ENCODE measurements around the gene TTC28. TPM values are rescaled to one million over a fixed set of nuclear protein-coding genes. Genes with fewer than 3 reads are reported as not detected.

TTC28 gene
- total RNA-seq, 4 donors from 2014 or later, result 35.1 to 138 (median 50.8) TPM

DNA sequence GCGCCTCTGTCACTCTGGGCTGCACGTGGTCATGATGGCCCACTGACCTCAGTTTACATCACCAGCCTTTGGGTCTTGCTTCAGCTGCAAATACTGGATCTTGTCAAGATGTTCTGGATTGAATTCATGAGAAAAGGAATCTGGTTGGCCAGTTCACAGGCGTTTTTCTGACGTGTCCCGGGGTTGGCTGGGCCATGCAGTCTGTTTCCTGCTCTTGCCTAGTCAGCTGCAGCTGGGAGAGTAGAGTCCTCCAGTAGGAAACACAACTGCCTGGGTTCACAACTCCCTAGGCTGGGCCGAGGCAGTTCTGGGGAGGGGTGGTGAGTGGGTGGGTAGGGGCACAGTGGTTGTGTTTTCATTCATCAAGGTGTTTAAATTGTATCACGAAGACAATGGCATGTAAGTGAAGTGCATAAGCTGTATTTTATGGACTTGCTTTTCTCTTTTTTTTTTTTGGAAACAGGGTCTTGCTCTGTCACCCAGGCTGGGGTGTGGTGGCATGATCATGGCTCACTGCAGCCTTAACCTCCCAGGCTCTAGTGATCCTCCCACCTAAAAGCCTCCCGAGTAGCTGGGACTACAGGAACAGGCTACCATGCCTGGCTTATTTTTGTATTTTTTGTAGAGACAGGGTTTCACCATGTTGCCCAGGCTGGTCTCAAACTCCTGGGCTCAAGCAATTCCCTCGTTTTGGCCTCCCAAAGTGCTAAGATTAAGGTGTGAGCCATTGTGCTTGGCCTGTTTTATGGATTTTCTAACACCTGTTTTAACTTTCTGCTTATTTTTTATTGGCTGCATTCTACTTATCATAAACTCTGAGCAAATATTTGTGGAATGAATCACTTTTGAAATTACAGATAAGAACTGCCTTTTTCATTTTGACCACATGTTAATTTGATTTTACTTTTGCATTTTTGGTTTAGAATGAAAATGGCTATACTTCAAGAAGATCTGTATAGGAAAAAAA, 706.6 kb downstream of the TTC28 start:
- Histone ChIP-seq H3K27ac (no peak overlapping the region), H3K27me3 (no peaks in the 10 kb centered on the region), H3K9me3 (peaks cover 0 to 15% (median 0%) of the 10 kb centered on the region in 3 donors), H3K36me3 (peaks cover 0 to 9% of the 10 kb centered on the region in 2 donors), H3K4me1 (peaks cover 0 to 8% (median 0%) of the 10 kb centered on the region in 3 donors), H3K4me3 (no peak overlapping the region)
- 71 to 81% methylated on average over 5 to 6 of the region's 9 CpGs for WGBS, 2 donors (ENCODE audit: low coverage in 1 of 2)
- no peak for TF ChIP-seq POLR2A (IDR thresholded peaks at IDR 0.05)
- TF ChIP-seq CTCF (IDR thresholded peaks at IDR 0.05), result no peak
- TF ChIP-seq EP300 (IDR thresholded peaks at IDR 0.05), result no peak
- TF ChIP-seq POLR2AphosphoS5 (IDR thresholded peaks at IDR 0.05), result no peak
- no peak for ATAC-seq

GRCh38 chr22:27971926-27972325, 707.7 kb downstream of the TTC28 start:
- 95 to 100% methylated on average over 1 of the region's 1 CpG for WGBS, 2 donors (ENCODE audit: low coverage in 1 of 2)
- Histone ChIP-seq H3K9me3 (peaks cover 0 to 15% (median 0%) of the 10 kb centered on the region in 3 donors), H3K27me3 (no peaks in the 10 kb centered on the region), H3K27ac (no peak overlapping the region), H3K36me3 (peaks cover 0 to 9% of the 10 kb centered on the region in 2 donors), H3K4me1 (peaks cover 0 to 7% (median 0%) of the 10 kb centered on the region in 3 donors), H3K4me3 (no peak overlapping the region)
- ATAC-seq, result no peak
- TF ChIP-seq EP300 (IDR thresholded peaks at IDR 0.05) (no peak), CTCF (IDR thresholded peaks at IDR 0.05) (no peak), POLR2AphosphoS5 (IDR thresholded peaks at IDR 0.05) (no peak), POLR2A (IDR thresholded peaks at IDR 0.05) (no peak)

GRCh38 chr22:27970596-27971220, 708.9 kb downstream of the TTC28 start:
- TF ChIP-seq POLR2AphosphoS5 (IDR thresholded peaks at IDR 0.05) (no peak), POLR2A (IDR thresholded peaks at IDR 0.05) (no peak), EP300 (IDR thresholded peaks at IDR 0.05) (no peak), CTCF (IDR thresholded peaks at IDR 0.05) (no peak)
- no peaks in the 10 kb centered on the region for H3K4me1 ChIP-seq
- WGBS, 2 donors (ENCODE audit: low coverage in 1 of 2), result 20 to 100% methylated on average over 1 of the region's 1 CpG
- H3K9me3 ChIP-seq, result peaks cover 0 to 15% (median 0%) of the 10 kb centered on the region in 3 donors
- ATAC-seq, result no peak
- peaks cover 0 to 9% of the 10 kb centered on the region in 2 donors for H3K36me3 ChIP-seq
- H3K4me3 ChIP-seq, result no peak overlapping the region
- H3K27me3 ChIP-seq, result no peaks in the 10 kb centered on the region
- no peak overlapping the region for H3K27ac ChIP-seq

DNA sequence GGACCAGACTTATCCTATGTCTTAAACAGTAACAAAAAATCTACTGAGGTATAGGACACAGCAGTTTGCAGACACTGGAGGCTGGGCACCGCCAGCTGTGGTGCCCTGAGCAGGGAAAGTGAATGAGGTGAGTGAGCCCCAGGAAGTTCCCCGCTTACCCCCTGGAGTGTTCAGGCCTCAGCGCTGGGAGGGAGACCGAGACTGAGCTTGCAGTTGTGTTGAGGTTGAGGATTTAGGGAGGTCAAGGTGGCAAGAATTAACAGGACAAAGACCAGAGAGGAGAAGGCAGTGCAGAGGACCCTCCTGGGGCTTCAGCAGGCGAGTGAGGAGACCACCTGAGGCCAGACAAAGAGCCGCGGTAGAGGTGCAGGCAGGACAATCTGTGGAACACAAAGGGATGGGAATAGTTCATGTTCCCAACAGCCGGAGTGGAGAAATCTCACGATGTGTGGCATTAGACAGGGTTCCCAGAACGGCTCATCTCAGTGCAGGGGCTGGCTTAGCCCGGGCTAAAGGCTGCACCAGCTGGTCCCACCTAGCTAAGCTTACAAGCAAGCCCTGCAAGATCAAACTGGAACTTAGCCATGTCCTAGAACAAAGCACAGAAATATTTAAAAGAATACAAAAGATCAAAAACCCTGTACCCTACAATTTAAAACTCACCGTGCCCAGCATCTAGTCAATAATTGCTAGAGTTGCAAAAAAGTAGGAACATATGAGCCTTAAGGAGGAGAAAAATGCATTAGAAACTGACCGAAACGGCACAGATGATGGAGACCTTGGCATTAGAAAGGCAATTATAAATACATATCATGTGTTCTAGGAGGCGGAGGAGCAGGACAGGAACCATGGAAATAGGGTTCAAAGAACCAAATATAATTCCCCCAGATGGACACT, 713.2 kb downstream of the TTC28 start:
- Histone ChIP-seq H3K36me3 (peaks cover 0 to 9% of the 10 kb centered on the region in 2 donors), H3K4me3 (no peak overlapping the region), H3K27ac (no peak overlapping the region), H3K9me3 (peaks cover 0 to 15% (median 0%) of the 10 kb centered on the region in 3 donors), H3K27me3 (no peaks in the 10 kb centered on the region), H3K4me1 (no peaks in the 10 kb centered on the region)
- 89 to 94% methylated on average over 10 to 13 of the region's 15 CpGs for WGBS, 2 donors (ENCODE audit: low coverage in 1 of 2)
- no peak for TF ChIP-seq POLR2A (IDR thresholded peaks at IDR 0.05)
- ATAC-seq, result no peak

All from gastroesophageal sphincter (tissue), 4 donors.